Endodermal cell (in vitro differentiated cells): ENCODE results near the gene MDC1. TPM values are rescaled to one million over a fixed set of nuclear protein-coding genes. Genes with fewer than 3 reads are reported as not detected.

Source experiments
- DNase-seq: peaks from one replicate; pipeline ENCODE4 v3.0.0-alpha.2; 2017
- H3K27ac ChIP-seq: 2 replicates; pipeline ENCODE4 v1.5.1; 2013; ENCODE audit warnings: mild to moderate bottlenecking, low read depth, low read length, moderate library complexity
- H3K27me3 ChIP-seq: 2 replicates; pipeline ENCODE4 v1.6.1; 2013; ENCODE audit warnings: mild to moderate bottlenecking, low read length, moderate library complexity; ENCODE audit not compliant: insufficient read depth, control insufficient read depth, poor library complexity, severe bottlenecking
- H3K36me3 ChIP-seq: 2 replicates; pipeline ENCODE4 v1.7.0; 2013; ENCODE audit warnings: mild to moderate bottlenecking, low read length, moderate library complexity; ENCODE audit not compliant: control insufficient read depth, insufficient read depth
- H3K4me1 ChIP-seq: one replicate; pipeline ENCODE4 v1.7.0; 2013; ENCODE audit warnings: low read length; ENCODE audit not compliant: control insufficient read depth, insufficient read depth
- H3K4me3 ChIP-seq: 2 replicates; pipeline ENCODE4 v1.5.1; 2013; ENCODE audit warnings: mild to moderate bottlenecking, low read length, moderate library complexity
- H3K9ac ChIP-seq: 2 replicates; pipeline ENCODE4 v1.6.1; 2013; ENCODE audit warnings: mild to moderate bottlenecking, low read length, moderate library complexity; ENCODE audit not compliant: poor library complexity, severe bottlenecking; ENCODE audit errors: extremely low read depth
- H3K9me3 ChIP-seq: 2 replicates; pipeline ENCODE4 v1.6.1; 2013; ENCODE audit warnings: mild to moderate bottlenecking, low read length, moderate library complexity; ENCODE audit not compliant: control insufficient read depth
- H3K27ac Mint-ChIP-seq: 2 replicates; pipeline ENCODE4 v1.8.0; 2020; ENCODE audit warnings: mixed read lengths
- H3K27me3 Mint-ChIP-seq: 2 replicates; pipeline ENCODE4 v1.8.0; 2021; ENCODE audit warnings: mild to moderate bottlenecking, mixed read lengths; ENCODE audit not compliant: insufficient read depth
- H3K36me3 Mint-ChIP-seq: 2 replicates; pipeline ENCODE4 v1.8.0; 2020; ENCODE audit warnings: low read depth, mixed read lengths
- H3K4me1 Mint-ChIP-seq: 2 replicates; pipeline ENCODE4 v1.8.0; 2020; ENCODE audit warnings: mixed read lengths
- H3K4me3 Mint-ChIP-seq: 2 replicates; pipeline ENCODE4 v1.8.0; 2020; ENCODE audit warnings: mild to moderate bottlenecking, moderate library complexity, mixed read lengths
- H3K9me3 Mint-ChIP-seq: 2 replicates; pipeline ENCODE4 v1.8.0; 2020; ENCODE audit warnings: mild to moderate bottlenecking, mixed read lengths
- CTCF ChIP-seq: fragments of 200-600 bp; sonication (generic); conservative IDR thresholded peaks from 2 replicates; pipeline ENCODE4 v1.5.0; 2021; ENCODE audit warnings: antibody characterized with exemption, mild to moderate bottlenecking
- WGBS, 2 experiments: methylation state at CpG; one replicate each; pipeline versions ENCODE4 v1.1.5 to v1.1.7; 2013; ENCODE audit warnings: missing lambda C conversion rate in 2 of 2, mixed read lengths in 1 of 2; ENCODE audit not compliant: insufficient coverage in 1 of 2, insufficient read length in 1 of 2; 5-methylcytosine and 5-hydroxymethylcytosine counted together
- total RNA-seq, 2 donors: library from RNA; stranded (reverse); fragmentation: NEBNext Ultra II Directional in 1 of 2; extraction: Animal tissue kit (Norgen Biotek cat#: 25700) in 1 of 2; gene quantifications; 2 replicates in 1 of 2; 3 replicates in 1 of 2; pipeline ENCODE4 v1.2.1, GENCODE V29; 2021

MDC1 gene
- total RNA-seq, 2 donors from 2014 or later = 79.0 to 95.1 TPM

- Mint-ChIP-seq H3K36me3 (peaks cover 17% of the 10 kb centered on the region), H3K4me1 (peaks cover 63% of the 10 kb centered on the region), H3K4me3 (peak overlapping the region; percentile 75), H3K27me3 (no peaks in the 10 kb centered on the region), H3K9me3 (no peaks in the 10 kb centered on the region), H3K27ac (peak overlapping the region; percentile 39)
- H3K4me3 ChIP-seq = peak overlapping the region; percentile 95
- no peaks in the 10 kb centered on the region for H3K27me3 ChIP-seq
- WGBS, 2 experiments = 60 to 70% methylated on average over 7 to 19 of the region's 21 CpGs
- peaks cover 18% of the 10 kb centered on the region for H3K4me1 ChIP-seq
- H3K9ac ChIP-seq = peak overlapping the region; percentile 31
- TF ChIP-seq CTCF = no peak
- H3K9me3 ChIP-seq = no peaks in the 10 kb centered on the region
- peaks cover 13% of the 10 kb centered on the region for H3K36me3 ChIP-seq
- no peak for DNase-seq
- no peak overlapping the region for H3K27ac ChIP-seq
Measured at GRCh38 chr6:30684386-30685156, 32.5 kb downstream of the MDC1 start.

GRCh38 chr6:30683980-30684338 lies 33.1 kb downstream of the MDC1 start:
- TF ChIP-seq CTCF = no peak
- Histone ChIP-seq H3K9me3 (no peaks in the 10 kb centered on the region), H3K27ac (no peak overlapping the region), H3K9ac (peak overlapping the region; percentile 31), H3K36me3 (peaks cover 15% of the 10 kb centered on the region), H3K4me1 (peaks cover 18% of the 10 kb centered on the region), H3K4me3 (peak overlapping the region; percentile 95), H3K27me3 (no peaks in the 10 kb centered on the region)
- H3K27me3 Mint-ChIP-seq = no peaks in the 10 kb centered on the region
- no peak for DNase-seq
- 49 to 75% methylated on average over 1 to 2 of the region's 2 CpGs for WGBS, 2 experiments
- H3K27ac Mint-ChIP-seq = no peak overlapping the region
- peaks cover 18% of the 10 kb centered on the region for H3K36me3 Mint-ChIP-seq
- H3K4me1 Mint-ChIP-seq = peaks cover 65% of the 10 kb centered on the region
- no peaks in the 10 kb centered on the region for H3K9me3 Mint-ChIP-seq
- H3K4me3 Mint-ChIP-seq = peak overlapping the region; percentile 75

GRCh38 chr6:30683183-30683979 lies 33.7 kb downstream of the MDC1 start:
- peaks cover 62% of the 10 kb centered on the region for H3K4me1 Mint-ChIP-seq
- peaks cover 18% of the 10 kb centered on the region for H3K4me1 ChIP-seq

More at GRCh38 chr6:30683183-30683979, 33.7 kb downstream of the MDC1 start:
- 35 to 45% methylated on average over 4 to 7 of the region's 7 CpGs for WGBS, 2 experiments
- no peak for DNase-seq
- Histone ChIP-seq H3K27ac (no peak overlapping the region), H3K4me3 (peak overlapping the region; percentile 95), H3K36me3 (peaks cover 21% of the 10 kb centered on the region), H3K9me3 (no peaks in the 10 kb centered on the region), H3K9ac (peak overlapping the region; percentile 31), H3K27me3 (no peaks in the 10 kb centered on the region)
- no peaks in the 10 kb centered on the region for H3K9me3 Mint-ChIP-seq
- peaks cover 23% of the 10 kb centered on the region for H3K36me3 Mint-ChIP-seq
- no peaks in the 10 kb centered on the region for H3K27me3 Mint-ChIP-seq
- H3K27ac Mint-ChIP-seq = peak overlapping the region; percentile 61
- H3K4me3 Mint-ChIP-seq = peak overlapping the region; percentile 75
- TF ChIP-seq CTCF = no peak
